Medulla oblongata (tissue), 1 donor: Measurements from ENCODE around the gene DCAF17.
"Not testable (repeated sequence)": the region's sequence is repeated elsewhere in the genome, so short reads cannot be mapped to it uniquely, and the experiment has no call there.

Experiments
- DNase-seq: peaks from one replicate; pipeline ENCODE4 v3.0.0-alpha.2; 2015; ENCODE audit errors: extremely low spot score

DCAF17 gene

GRCh38 chr2:171514908-171515582 is 81.0 kb downstream of the DCAF17 start:
- no peak for DNase-seq

GRCh38 chr2:171515672-171516298 is 81.8 kb downstream of the DCAF17 start:
- no peak for DNase-seq

- no peak for DNase-seq
Measured at GRCh38 chr2:171516793-171517192, 82.8 kb downstream of the DCAF17 start.

DNA sequence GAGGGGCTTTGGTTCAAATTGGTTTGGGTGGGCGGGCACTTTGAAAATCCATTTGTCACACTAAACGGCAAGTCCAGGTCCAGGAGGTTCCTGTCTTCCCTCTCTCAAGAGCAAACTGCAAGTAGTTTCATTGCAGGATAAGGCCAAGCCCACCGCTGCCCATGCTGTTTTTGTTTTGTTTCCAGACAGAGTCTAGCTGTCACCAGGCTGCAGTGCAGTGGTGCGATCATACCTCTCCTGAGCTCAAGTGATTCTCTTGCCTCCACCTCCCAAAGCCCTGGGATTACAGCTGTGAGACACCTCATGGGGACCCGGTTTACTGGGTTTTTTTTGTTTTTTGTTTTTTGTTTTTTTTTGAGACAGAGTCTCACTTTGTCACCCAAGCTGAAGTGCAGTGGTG is 86.4 kb downstream of the DCAF17 start:
- no peak for DNase-seq

GRCh38 chr2:171521361-171522051 is 87.5 kb downstream of the DCAF17 start:
- DNase-seq: no peak

- DNase-seq: peak; percentile 92
Measured at GRCh38 chr2:171522052-171522787, 88.2 kb downstream of the DCAF17 start, which contains the start of gene CYBRD1. Gene CYBRD1 (plus strand): TSS chr2:171522474. CDS start chr2:171522546, 72 bp downstream.

DNA sequence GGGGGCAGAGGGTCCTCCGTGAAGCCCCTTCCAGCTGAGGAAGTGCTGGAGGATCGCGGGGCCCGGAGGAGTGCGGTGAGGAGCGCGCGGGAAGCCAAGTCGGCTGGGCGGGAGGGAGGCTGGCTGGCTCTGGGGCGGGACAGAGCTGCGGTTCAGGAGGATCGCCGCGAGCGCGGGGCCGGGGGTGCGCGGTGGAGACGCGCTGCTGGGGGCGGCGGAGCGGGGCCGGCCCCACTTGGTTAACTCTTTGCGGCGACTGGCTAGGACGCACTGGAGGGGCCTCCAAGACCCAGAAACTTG is 88.7 kb downstream of the DCAF17 start:
- DNase-seq: peak; percentile 27

DNA sequence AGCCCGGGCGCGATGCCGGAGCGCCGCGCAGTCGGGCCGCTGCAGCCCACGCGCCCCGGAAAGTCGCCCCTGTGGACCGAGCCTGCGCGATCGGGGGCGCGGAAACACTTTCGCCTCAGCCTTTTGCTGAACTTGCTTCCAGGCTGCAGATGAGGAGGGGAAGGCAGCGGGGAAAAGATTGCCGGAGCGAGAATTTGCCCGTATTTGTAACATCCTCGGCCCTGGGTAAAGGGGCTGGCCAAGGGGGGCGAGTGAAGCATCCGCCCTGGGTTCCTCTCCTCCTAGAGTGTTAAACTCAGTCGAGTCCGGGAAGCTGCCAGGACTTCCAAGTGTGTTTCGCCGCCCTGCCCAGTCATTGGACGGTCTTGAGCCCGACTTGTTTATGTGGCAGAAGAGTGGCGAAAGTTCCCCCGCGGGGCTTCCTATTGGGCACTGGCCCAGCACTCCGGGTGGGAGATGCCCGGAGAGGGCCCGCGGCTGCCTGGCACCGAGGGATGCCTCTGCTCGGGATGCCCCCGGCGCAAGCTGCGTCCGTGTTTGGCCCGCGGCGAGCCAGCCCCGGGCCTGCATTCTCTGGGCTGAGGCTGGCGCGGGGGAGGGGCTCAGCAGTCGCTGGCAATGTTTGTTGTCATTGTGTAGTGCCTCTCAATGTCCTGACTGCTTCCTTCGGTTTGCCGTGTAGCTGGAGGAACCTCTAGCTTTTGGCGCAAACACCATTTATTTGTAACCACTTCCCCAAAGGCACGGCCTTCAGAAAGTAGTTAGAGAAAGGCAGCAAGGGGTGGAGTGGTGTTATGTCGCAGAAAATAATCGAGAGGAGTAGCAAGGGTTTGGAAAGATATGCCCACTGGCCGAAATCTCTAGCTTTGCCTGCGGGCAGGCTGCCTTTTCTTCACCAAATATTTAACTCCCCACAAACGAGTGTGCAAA is 89.3 kb downstream of the DCAF17 start:
- DNase-seq: peak; percentile 88

DNA sequence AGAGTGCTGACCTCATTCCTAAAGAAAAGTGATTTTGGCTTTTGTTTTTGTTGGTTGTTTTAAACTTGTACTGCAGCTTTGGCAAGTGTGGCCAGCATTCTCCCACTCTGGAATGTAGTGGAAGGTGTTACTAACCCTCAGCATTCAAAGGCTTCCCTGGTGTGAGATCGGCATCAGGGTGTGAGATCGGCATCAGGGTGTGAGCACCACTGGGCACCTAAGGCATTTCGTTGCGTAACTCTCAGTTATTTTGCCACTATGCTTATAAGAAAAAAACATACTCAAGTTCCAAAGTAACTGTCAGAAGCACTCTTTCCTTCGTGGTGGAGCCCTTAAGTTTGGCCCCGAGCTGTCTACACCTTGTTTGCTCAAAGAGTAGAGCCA is 90.0 kb downstream of the DCAF17 start:
- peak; percentile 55 for DNase-seq

- no peak for DNase-seq
Measured at GRCh38 chr2:171529914-171530313, 95.9 kb downstream of the DCAF17 start.

DNA sequence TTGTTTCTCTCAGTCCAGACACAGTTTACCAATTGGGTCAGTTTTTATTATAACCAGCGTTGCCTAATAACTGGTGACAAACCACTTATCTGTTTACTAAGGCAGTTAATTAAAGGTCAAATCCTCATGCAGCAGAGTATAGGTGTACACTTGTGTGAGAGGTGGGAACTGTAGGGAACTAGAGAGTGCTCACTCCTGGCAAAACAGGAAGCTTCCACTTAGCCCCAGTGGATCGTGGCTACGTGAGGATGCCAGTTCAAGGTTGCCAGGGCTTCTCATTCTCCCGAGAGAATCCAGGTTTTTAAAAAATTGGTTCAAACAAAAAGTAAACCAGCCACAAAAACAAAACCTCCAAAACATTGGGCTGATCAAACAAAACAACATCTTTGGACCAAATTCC is 96.4 kb downstream of the DCAF17 start:
- DNase-seq: no peak

DNA sequence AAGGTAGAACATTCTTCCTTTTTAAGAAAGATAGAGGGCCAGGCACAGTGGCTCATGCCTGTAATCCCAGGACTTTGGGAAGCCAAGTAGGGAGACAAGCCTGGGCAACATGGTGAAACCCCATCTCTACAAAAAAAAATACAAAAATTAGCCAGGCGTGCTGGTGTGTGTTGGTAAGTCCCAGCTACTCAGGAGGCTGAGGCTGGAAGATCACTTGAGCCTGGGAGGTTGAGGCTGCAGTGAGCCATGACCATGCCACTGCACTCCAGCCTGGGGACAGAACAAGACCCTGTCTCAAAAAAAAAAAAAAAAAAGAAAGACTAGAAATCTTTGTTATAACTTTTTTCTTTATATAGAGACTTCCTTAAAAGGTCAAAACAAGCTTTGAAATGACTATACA is 96.8 kb downstream of the DCAF17 start:
- not testable (repeated sequence) for DNase-seq

DNA sequence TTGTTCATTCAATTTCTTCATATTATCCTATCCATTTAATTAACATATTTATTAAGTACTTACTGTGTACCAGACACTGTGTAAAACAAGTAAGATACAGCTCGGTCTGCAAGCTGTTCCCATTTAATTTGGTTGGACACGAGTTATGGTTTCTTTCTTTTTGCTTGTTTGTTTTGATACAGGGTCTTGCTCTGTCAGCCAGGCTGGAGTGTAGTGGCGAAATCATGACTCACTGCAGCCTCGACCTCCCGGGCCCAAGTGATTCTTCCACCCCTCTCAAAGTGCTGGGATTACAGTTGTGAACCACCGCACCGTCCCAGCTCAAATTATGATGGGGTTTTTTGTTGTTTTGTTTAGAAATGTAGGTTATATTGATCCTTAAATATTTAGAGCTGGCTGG is 97.3 kb downstream of the DCAF17 start:
- DNase-seq: no peak

GRCh38 chr2:171531836-171532450 is 97.9 kb downstream of the DCAF17 start:
- no peak for DNase-seq

- DNase-seq: no peak
Measured at GRCh38 chr2:171533331-171533730, 99.3 kb downstream of the DCAF17 start.
